H7 (cell line): ENCODE data around the gene GNG7. TPM values are rescaled to one million over a fixed set of nuclear protein-coding genes. Genes with fewer than 3 reads are reported as not detected.
"Not testable (repeated sequence)": the region's sequence is repeated elsewhere in the genome, so short reads cannot be mapped to it uniquely, and the experiment has no call there.

Experiments
- DNase-seq: peaks from one replicate; pipeline ENCODE4 v3.0.0; 2012
- H3K27me3 ChIP-seq: 2 replicates; pipeline ENCODE4 v1.6.0; 2011; ENCODE audit warnings: mild to moderate bottlenecking, low read length; ENCODE audit not compliant: control insufficient read depth, insufficient read depth
- H3K36me3 ChIP-seq: replicated peaks from 2 replicates; pipeline ENCODE4 v1.5.1; 2011; ENCODE audit warnings: low read length; ENCODE audit not compliant: control insufficient read depth, insufficient read depth
- H3K4me3 ChIP-seq: 2 replicates; pipeline ENCODE4 v1.5.1; 2011; ENCODE audit warnings: low read depth, mild to moderate bottlenecking, control low read depth, low read length, moderate library complexity; ENCODE audit not compliant: insufficient read depth
- total RNA-seq: library from RNA; depleted of rRNA; stranded (reverse); fragments of >200 nt; shearing (Covaris generic); gene quantifications from 2 replicates; pipeline ENCODE4 v1.2.3, GENCODE V29; 2014; rRNA removed

Gene GNG7
- total RNA-seq, 1 experiment from 2014 or later = 1.1 TPM

GRCh38 chr19:2474232-2475017 is 228.1 kb downstream of the GNG7 start:
- Histone ChIP-seq H3K27me3 (peaks cover 6% of the 10 kb centered on the region; the same call in 1 of the 2 replicates), H3K36me3 (peaks cover 2% of the 10 kb centered on the region; the same call in 1 of the 2 replicates), H3K4me3 (peak overlapping the region; percentile 95)
- DNase-seq = peak; percentile 98

DNA sequence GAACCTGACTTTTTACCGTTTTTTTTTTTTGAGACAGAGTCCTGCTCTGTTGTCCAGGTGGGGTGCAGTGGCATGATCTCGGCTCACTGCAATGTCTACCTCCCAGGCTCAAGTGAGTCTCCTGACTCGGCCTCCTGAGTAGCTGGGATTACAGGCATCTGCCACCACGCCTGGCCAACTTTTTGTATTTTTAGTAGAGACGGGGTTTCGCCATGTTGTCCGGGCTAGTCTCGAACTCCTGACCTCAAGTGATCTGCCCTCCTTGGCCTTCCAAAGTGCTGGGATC is 232.6 kb downstream of the GNG7 start:
- not testable (repeated sequence) for H3K27me3 ChIP-seq, DNase-seq, H3K4me3 ChIP-seq, H3K36me3 ChIP-seq

DNA sequence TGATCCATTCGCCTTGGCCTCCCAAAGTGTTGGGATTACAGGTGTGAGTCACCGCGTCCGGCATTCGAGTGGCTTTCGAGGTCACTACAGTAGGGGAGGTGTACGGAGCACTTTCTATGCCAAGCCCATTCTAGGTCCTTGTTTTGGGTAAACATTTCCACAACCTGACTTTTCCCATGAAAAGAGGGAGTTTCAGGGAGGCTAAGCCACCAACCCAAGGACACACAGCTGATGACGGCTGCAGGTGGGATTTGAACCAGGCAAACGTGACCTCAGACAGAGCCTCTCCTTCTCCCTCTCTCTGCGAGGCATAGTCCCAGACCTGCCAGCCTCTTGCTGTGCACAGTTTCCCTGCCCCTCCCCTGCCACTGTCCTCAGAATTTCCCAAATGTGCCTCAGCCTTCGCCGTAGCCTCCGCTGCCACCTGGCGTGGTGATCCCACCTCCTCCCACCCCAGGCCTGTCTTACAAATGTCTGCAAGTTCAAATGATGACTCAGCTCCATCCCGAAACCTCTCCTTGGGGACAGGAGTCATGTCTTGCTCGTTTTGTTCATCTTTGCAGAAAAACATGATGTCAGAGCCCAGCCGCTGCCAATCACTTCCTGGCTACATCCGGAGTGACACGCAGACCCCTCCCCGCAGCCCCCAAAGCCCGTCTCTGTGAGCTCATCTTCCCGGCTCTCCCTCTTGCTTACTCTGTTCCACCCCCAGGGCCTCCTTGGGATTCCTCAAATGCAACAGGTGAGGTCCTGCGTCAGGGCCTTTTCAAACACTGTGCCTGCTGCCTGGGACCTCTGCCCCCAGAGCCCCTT is 233.2 kb downstream of the GNG7 start:
- DNase-seq = peak; percentile 56
- Histone ChIP-seq H3K36me3 (no peaks in the 10 kb centered on the region), H3K27me3 (no peaks in the 10 kb centered on the region), H3K4me3 (no peak overlapping the region)

DNA sequence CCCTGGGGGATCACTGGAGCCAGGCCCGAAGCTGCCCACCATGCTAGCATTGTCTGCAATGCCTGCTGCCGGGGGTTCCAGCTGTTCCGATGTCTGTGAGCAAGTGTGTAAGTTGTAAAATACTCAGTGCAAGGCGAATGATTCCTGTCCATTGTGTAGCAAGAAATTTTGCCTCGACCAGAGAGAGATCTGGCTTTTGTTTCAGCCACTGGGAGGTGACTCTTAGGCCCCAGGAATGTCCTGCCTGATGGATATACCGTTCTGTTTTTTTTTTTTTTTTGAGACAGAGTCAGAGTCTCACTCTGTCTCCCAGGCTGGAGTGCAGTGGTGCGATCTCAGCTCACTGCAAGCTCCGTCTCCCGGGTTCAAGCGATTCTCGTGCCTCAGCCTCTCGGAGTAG is 233.9 kb downstream of the GNG7 start:
- H3K27me3 ChIP-seq = no peaks in the 10 kb centered on the region
- no peaks in the 10 kb centered on the region for H3K36me3 ChIP-seq
- DNase-seq = no peak
- H3K4me3 ChIP-seq = no peak overlapping the region

DNA sequence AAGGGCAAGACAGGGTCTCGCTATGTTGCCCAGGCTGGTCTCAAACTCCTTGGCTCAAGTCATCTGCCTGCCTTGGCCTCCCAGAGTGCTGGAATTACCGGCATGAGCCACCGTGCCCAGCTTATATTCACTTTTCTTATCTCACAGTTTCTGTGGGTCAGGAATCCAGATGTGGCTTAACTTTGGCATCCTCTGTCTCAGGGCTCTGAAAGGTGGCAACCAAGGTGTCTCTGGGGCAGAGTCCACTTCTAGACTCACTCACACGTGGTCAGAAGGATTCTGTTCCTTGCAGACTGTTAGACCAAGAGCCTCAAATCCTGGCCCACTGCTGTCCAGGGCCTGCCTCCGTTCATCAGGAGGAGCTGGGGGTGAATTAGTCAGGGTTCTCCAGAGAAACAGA is 238.1 kb downstream of the GNG7 start:
- Histone ChIP-seq H3K36me3 (no peaks in the 10 kb centered on the region), H3K4me3 (no peak overlapping the region), H3K27me3 (no peaks in the 10 kb centered on the region)
- no peak for DNase-seq

DNA sequence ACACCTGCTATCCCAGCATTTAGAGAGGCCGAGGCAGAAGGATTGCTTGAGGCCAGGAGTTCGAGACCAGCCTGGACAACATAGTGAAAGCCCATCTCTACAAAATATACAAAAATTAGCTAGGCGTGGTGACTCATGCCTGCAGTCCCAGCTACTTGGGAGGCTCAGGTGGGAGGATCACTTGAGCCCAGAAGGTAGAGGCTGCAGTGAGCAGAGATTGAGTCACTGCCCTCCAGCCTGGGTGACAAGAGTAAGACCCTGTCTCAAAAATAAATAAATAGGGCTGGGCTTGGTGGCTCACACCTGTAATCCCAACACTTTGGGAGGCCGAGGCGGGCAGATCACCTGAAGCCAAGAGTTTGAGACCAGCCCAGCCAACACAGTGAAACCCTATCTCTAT is 238.8 kb downstream of the GNG7 start:
- DNase-seq, H3K36me3 ChIP-seq, H3K27me3 ChIP-seq, H3K4me3 ChIP-seq: not testable (repeated sequence)

GRCh38 chr19:2462635-2463421 is 239.7 kb downstream of the GNG7 start:
- peak; percentile 93 for DNase-seq
- Histone ChIP-seq H3K27me3 (no peaks in the 10 kb centered on the region), H3K4me3 (peak overlapping the region; percentile 67), H3K36me3 (no peaks in the 10 kb centered on the region)

DNA sequence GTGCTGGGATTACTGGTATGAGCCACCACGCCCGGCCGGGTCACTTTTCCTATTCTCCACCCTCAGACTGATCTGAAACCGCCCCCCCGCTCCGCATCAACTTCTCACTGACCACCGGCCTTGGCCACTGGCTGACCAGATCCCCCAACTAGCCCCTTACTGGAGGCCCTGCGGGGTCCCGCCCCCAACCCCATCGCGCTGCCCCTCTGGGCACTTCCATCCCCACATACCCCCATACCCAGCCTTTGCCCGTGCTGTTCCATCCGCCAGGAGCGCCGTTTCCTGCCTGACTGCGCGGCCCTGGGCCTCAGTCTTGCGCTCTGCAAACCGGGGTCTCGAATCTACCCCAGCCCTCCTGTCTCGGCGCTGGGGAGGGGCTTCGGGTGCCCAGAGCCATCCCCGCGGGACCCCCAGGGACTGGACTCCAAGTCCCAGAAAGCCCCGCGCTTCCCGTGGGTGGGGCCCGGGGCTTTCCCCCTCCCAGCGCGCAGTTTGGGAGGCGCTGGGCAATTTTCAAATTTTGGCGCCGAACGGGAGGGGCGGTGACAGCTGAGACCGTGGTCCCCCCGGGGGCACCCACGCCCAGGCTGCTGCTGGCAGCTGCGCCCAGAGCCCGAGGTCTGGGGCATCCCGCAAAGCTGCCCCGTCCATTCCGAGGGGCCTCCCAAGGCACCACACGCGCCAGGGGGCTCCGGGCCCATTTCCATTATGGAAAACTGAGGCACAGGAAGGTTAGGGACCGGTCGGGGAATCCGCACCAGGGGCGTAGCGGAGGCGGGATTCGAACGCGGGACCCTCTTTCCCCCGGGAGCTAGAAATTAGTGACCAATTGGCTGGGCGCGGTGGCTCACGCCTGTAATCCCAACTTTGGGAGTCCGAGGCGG is 240.5 kb downstream of the GNG7 start:
- peak overlapping the region; percentile 67 for H3K4me3 ChIP-seq
- peak; percentile 94 for DNase-seq
- H3K36me3 ChIP-seq = no peaks in the 10 kb centered on the region
- no peaks in the 10 kb centered on the region for H3K27me3 ChIP-seq

Other genes with a start within 250 kb of the GNG7 start
- 204 and 229 TPM in 2 replicates for gene LMNB2, start 245.7 kb downstream of the GNG7 start, total RNA-seq
- 29.4 and 39.9 TPM in 2 replicates for gene GADD45B, start 226.6 kb downstream of the GNG7 start, total RNA-seq
- gene DIRAS1, start 18.7 kb upstream of the GNG7 start, total RNA-seq = 8.2 and 12.2 TPM in 2 replicates
- 42.5 and 45.8 TPM in 2 replicates for gene SLC39A3, start 37.3 kb upstream of the GNG7 start, total RNA-seq
- 97.4 and 103 TPM in 2 replicates for gene SGTA, start 80.6 kb upstream of the GNG7 start, total RNA-seq
- 206 and 287 TPM in 2 replicates for gene THOP1, start 82.8 kb upstream of the GNG7 start, total RNA-seq
- gene ZNF554, start 117.2 kb upstream of the GNG7 start, total RNA-seq = 5.3 and 6.8 TPM in 2 replicates
- gene ZNF555, start 138.8 kb upstream of the GNG7 start, total RNA-seq = 1.9 and 2.0 TPM in 2 replicates
- under 0.01 TPM in 2 replicates for gene ZNF556, start 164.6 kb upstream of the GNG7 start, total RNA-seq
- 1.7 and 2.9 TPM in 2 replicates for gene ZNF57, start 198.2 kb upstream of the GNG7 start, total RNA-seq
- gene ZNF77, start 242.3 kb upstream of the GNG7 start, total RNA-seq = 4.6 and 5.5 TPM in 2 replicates